Fibroblast of skin of back (primary cell): ENCODE measurements around the gene ZSWIM1. TPM values are rescaled to one million over a fixed set of nuclear protein-coding genes. Genes with fewer than 3 reads are reported as not detected.
A peak's percentile ranks its signal among the peaks of the same experiment; 100 is the strongest.

Experiments
- DNase-seq: peaks from one replicate; pipeline ENCODE4 v3.0.0-alpha.2; 2013
- polyA plus RNA-seq, 2 experiments: library from polyadenylated mRNA; unstranded; fragments of 120-200 nt; gene quantifications; one replicate each; pipeline ENCODE4 v1.2.1, GENCODE V29; 2013; ENCODE audit not compliant: insufficient read length in 2 of 2

ZSWIM1 gene
- 8.5 TPM for polyA plus RNA-seq (2013, experiment 1 of 2; ENCODE audit: insufficient read length)
- polyA plus RNA-seq (2013, experiment 2 of 2; ENCODE audit: insufficient read length) = 6.9 TPM

DNA sequence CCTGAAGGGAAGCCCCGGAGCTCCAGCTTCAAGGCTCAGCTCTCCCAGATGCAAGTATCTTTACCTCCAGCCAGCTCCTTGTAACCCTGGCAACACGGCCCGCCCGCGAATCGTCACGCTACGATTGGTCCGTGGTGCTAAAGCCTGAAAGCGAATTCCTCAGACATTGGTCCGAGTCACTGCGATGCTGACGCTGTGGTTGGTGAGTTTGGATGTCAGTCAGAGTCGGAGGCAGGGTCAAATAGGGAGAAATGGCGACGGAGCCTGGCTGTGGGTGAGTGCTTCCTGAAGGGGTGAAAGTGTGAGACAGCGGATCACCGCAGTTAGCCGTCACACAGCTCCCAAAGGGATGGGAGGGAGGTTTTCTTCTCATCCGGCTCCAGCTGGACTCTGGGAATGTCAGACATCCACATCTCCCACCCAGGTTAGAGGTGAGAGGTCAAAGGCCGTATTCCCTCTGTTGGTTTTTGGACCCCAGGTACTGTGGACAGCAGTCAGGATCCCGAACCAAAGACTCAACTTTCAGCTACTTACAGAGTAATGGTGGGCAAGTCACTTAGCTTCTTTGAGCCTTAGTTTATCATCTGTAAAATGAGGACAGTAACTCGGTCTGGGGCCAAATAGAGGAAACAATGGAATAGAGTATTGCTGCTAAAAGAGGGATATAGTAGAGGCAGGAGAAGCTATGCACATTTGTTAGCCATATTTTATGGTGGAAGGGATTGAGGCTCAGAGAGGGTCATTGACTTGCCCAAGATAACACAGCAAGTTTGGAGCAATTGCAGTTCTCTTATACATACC, at the start of gene ZSWIM1:
Gene ZSWIM1, plus strand, starts transcription at position 240 of the 801 bp plus-strand sequence. CDS start 1,366 bp downstream, outside the sequence.
- DNase-seq = peak; percentile 99

DNA sequence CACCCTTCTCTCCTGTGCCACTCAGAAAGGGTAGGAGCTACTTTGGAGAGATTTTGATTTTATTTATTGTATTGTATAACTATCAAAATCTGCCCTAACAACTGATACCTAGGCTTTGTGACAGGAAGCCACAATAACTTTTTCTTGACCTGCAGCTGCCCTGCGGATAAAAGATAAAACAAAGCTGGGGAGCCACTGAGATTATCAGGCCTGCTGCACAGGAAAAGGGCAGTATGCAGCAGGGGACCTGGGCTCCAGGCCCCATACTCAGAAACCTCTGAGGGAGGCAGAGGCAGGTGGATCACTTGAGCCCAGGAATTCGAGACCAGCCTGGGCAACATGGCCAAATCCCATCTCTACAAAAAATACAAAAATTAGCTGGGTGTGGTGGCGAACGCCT, 48.4 kb upstream of the ZSWIM1 start:
- no peak for DNase-seq

DNA sequence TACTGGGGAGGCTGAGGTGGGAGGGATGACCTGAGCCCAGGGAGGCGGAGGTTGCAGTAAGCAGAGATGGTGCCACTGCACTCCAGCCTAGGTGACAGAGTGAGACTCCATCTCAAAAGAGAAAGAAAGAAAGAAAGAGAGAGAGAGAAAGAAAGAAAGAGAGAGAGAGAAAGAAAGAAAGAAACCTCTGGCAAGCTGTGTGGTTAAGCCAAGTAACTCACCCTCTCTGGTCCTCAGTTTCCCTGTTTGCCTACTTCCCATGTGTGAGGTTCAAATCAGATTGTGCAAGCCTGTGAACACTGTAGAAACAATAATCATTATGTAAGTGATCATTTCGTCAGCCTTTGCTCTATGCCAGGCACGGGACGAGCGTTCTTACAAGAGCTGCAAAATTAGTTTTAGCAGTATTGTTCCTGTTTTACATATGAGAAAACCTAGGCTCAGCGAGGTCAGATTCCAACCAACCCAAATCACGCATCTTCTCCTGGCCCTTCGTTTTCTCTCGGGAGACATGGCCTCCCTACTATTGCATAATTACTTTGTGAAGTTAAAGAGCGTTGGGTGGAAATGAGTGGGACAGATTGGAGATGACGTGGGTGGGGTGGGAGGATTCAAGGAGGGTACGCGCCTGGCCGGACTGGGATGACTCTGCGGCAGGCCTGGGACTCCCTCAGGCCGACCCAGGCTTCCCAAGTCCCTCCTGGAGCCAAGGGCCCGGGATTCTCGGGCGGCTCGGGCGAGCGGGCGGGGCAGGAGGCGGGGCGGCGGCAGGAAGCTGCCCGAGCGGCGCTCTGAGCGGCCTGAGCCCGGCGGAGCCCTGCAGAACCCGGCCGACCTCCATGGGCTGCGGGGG, 47.8 kb upstream of the ZSWIM1 start, which contains the start of gene SNX21:
Gene SNX21, plus strand, starts transcription at position 770 of the 853 bp plus-strand sequence. CDS start 121 bp downstream, outside the sequence.
- DNase-seq = peak; percentile 93

DNA sequence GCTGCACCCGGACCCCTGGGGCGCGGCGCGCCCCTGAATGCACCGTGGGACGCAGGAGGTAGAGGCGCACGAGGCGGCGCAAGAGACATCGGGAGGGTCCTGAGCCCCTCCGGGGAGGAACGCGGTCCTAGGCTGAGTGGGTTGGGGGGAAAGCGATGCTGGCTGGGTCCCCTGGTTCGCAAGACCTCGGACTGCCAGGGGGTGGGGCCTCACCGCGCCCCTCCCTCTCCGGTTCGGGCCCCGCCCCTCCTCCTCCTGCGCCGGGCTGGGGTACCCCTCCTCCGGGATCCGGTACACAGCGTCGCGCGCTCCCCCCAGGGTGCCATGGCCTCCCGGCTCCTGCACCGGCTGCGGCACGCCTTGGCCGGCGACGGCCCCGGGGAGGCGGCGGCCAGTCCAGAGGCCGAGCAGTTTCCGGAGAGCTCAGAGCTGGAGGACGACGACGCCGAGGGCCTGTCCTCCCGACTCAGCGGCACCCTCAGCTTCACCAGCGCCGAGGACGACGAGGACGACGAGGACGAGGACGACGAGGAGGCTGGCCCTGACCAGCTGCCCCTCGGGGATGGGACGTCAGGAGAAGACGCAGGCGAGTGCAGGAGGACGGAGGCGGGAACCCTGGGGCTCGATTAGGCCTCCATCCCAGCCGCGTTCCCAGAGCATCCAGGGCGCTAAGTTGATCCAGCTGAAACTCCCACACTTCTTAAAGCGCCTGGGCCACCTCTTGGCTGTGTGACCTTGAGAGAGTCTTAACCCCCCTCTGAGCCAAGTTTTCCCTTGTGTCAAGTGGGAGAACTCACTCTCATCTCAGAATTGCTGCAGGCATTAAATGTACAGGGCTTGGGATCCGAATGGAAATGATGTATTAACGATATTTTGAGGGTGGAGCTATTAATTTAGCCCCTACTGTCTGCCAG, 46.9 kb upstream of the ZSWIM1 start:
- DNase-seq = peak; percentile 65

DNA sequence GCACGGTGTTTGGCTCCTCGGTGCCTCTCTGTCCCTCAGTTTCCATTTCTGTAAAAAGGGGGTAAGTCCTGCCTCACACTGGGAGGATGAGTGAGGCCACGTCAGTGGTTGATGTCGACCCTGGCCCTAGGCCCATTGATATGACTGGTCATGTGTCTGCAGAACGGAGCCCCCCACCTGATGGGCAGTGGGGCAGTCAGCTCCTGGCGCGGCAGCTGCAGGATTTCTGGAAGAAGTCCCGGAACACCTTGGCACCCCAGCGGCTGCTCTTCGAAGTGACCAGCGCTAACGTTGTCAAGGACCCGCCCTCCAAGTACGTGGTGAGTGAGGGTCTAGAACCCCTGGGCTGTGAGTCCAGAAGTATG, 46.2 kb upstream of the ZSWIM1 start:
- no peak for DNase-seq

DNA sequence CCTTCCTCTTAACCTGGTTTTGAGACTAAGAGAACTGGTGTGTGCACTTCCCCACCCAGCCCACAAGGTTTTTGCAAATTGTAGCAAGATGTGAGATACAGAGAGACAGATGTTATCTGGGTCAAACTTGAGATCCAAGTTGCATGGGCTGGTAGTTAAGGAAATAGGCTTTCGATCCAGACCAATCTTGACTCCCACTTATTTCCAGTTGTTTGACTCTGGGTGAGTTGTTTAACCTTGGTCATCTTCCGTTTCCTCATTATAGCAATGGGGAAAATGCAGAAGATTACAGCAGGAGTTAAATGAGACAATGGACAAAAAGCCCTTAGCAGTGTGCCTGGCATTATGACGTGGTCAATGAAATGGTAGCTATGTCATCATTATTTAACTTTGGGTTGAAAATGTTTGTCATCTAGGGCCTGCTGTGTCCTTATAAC, 45.7 kb upstream of the ZSWIM1 start:
- no peak for DNase-seq

DNA sequence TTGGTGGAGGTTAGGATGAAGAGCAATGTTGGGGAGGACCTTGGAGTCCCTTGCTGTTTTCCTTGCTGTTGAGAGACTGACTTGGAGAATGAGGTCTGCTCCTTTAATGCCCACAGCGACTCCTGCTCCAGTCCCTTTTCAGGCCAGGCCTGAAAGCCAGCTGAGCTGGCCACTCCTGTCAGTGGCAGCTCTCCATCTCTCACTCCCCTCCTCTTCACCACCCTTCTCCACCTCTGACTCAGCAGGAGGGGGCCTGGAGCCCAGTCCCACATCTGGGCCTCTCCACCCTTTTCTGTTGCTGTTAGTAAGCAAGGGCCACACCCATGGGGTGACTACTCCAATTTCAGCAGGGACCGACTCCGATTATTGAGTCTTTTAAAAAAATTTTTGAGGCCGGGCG, 45.2 kb upstream of the ZSWIM1 start:
- DNase-seq = peak; percentile 58

DNA sequence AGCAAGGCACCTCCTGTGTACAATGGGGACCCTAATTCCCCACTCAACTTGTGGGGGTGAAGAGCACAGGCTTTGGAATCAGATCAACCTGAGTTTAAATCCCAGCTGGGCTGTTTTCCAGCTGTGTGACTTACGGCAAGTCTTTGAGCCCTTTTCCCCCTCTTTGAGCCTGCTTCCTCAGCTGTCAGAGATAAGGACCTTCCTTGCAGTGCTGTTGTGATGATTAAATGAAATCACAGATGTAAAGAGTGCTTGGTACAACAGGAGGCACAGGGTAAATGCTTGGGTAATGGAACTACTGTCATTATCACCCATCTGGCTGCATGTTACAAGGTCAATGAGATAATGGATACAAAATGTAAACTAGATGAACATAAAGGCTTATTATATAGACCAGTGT, 44.2 kb upstream of the ZSWIM1 start:
- DNase-seq = no peak

DNA sequence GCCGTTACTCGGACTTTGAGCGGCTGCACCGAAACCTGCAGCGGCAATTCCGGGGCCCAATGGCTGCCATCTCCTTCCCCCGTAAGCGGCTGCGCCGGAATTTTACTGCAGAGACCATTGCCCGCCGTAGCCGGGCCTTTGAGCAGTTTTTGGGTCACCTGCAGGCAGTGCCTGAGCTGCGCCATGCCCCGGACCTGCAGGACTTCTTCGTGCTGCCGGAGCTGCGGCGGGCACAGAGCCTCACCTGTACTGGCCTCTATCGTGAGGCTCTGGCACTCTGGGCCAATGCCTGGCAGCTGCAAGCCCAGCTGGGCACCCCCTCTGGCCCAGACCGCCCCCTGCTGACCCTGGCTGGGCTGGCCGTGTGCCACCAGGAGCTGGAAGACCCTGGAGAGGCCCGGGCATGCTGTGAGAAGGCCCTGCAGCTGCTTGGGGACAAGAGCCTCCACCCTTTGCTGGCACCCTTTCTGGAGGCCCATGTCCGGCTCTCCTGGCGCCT, 40.3 kb upstream of the ZSWIM1 start:
- no peak for DNase-seq

DNA sequence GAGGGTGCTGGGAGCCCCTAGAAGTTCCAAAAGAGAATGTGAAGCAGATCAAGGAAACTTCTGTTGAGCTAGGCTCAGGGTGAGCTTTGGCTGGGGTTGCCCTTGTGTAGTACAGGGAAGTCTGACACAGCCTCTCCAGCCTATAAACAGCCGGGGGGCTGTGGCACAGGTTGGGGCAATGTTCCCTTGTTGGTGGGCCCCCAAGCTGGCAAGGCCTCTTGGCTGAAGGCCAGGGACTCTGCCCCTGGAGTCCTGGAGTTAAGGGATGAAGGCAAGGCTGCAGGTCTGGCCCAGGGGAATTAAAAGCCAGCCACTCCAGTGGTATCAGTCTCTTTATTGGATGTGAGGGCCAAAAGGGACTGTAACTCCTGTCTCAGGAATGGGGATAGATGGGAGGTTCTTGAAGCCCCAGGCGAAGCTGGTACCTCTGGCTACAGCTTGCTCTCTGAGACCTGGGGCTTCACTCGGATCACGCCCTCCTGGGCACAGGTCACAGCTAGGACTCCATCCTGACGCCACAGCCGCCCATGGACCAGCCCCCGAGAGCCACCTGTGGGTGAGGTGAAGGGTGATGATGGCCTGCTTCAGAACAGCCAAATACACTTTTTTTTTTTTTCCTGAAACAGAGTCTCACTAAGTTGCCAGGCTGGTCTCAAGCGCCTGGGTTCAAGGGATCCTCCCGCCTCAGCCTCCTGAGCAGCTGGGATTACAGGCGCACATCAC, 39.5 kb upstream of the ZSWIM1 start:
- DNase-seq = no peak

DNA sequence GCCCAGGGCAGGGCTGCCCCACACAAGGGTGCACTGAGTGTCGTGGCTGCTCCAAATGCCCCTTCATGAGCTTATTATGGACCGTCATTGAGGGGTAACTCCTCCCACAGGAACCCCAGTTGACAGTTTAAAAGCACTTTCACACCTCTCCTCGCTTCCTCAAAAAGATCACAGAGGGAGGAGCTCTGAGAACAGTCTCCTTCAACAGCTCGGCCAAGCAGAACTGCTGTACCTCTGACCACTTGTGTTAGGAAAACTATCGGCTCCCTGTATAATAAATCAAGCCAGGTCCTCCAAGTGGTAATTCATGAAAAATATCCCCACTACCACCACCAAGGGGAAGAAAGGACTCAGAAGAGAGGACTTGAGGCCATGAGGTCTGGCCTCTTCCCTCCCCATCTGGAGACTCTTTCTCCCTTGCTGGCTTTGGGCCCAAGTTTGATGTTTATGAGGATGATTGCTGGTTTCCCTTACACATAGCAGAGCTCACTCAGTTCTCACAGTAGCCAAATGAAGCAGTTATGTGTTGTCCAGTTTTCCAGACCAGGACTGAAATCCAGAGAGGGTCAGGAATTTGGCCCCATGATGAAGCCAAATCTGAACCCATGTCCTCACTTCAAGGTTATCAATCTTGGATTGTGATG, 38.7 kb upstream of the ZSWIM1 start:
- no peak for DNase-seq

DNA sequence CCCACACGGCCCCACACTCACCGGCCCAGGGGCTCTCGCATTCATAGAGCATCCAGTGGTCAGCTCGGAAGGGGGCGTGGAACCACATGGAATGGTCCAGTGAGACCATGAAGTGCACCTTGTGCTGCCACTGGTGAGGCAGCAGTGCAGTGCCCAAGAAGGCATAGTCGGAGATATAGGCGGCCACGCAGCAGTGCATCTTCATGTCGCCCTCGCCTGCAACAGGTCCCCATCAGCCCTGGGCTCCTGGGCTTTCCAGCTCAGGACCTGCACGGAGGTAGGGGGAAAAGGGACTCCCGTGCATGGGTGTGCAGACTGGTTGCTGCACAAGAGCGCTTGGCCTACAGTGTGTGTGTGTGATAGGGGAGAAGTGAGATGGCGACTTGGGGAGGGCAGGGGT, 37.5 kb upstream of the ZSWIM1 start:
- no peak for DNase-seq

DNA sequence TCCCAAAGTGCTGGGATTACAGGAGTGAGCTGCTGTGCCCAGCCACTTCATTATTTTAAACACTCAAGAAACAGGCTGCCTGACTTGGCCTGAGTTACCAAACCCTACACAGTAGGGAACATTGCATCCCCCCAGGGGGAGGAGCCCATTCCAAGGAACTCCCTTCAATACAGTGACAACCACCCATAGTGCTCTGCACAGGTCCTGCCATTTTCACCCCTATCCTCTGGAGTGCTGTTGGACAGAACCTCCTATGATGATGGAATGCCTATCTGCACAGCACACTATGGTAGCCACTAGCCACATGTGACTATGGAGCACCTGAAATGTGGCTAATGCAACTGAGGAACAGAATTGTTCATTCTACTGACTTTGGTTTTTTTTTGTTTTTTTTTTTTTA, 35.6 kb upstream of the ZSWIM1 start:
- no peak for DNase-seq

DNA sequence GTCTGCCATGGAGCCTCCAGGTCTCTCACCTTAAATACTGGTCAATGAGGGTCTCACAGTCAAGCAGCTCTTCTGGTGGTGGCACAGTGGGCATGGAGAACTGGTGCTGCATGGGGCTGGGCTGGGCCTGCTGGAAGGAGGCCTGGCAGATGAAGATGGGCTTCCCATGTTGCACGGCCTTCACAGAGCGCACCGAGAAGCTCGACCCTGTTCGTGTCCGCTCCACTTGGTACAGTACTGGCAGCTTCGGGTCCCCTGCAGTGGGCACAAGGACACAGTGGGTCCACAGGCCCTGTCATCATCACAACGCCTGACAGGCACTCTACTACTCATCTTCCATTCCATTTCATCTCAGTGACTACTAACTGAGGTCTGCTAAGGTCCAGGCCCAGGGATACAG, 32.6 kb upstream of the ZSWIM1 start:
- no peak for DNase-seq

DNA sequence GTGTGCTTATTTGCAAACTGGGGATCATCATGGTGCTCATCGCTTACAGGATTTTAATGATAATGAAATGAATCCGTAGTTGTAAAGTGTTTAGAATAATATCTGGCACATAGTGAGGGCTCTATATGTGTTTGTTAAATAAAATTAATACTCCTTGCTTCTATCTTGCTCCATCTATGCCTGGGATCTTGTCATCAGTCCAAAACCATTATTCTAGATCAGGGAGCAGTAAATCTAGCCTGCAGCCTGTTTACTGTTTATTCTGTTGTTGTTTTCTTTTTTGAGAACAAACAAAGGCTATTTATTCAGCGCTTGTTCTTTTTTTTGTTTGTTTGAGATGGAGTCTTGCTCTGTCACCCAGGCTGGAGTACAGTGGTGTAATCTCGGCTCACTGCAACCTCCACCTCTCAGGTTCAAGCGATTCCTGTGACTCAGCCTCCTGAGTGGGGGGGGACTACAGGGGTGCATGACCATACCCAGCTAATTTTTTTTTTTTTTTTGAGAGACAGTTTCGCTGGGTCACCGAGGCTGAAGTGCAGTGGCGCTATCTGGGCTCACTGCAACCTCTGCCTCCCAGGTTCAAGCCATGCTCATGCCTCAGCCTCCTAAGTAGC, 32.0 kb upstream of the ZSWIM1 start:
- no peak for DNase-seq

DNA sequence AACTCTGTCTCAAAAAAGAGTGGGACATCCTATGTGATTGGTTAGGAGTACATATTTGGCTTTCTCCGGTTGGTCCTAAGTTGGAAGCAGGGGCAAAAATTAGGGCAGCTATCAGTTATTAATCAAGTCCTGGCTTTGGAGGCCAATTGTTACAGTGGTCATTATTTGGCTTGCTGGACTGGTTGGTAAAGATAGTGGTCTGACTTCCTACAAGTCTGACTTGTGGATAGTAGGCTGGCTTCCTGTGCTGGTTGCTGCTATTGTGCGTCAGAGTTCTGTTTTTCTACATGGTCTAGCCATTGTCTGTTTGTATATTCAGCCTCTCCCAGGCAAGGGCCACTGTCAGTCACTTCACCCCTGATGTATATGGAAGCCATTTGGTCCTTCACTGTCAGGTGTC, 30.8 kb upstream of the ZSWIM1 start:
- DNase-seq = no peak

DNA sequence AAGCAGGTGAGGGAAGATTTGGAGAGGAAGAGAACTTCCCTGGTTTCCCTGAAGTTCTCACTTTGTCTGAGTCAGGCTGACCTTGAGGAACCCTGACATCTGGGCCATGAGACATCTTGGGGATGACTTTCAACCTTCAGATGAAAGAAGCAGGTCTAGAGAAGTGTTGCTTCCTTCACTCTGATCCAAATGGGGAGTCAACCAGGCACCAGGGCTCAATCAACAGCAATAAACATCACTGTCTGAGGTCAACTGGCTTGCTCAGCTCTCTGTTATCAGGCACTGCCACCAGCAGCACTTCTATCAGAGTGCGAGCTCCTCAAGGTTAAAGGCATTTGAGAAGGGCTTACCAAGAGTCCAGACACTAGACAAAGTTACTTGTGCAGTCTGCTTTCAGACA, 30.1 kb upstream of the ZSWIM1 start:
- no peak for DNase-seq

DNA sequence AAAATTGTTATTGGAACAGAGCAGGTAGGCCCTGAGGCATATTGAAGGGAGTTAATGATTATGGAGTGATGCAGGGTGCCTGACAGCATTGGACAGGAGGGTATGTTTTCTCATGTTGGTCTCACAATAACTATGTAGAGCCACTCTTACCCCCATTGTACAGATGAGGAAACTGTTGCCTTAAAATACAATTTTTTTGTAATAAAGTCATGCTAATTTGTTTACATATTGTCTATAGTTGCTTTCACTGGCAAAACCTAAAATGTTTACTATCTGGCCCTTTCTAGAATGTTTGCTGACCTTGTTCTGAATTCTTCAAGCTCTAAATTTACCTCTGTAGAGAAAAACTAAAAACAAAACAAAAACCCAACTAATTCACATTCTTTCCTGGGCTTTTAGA, 29.5 kb upstream of the ZSWIM1 start:
- DNase-seq = no peak

DNA sequence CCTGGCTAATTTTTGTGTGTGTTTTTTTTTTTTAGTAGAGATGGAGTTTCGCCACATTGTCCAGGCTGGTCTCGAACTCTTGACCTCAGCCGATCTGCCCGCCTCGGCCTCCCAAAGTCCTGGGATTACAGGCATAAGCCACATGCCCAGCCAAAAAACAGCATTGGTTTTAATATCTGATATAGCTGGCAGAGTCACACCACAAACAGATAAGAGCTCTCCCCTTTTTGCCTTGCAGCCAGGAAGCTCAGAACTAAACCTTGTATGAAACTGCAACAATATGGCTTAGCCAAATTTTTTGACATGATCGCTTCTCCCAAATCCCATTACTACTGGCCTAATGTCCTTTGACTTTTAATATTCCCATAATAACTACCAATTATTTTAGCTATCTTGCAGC, 28.7 kb upstream of the ZSWIM1 start:
- DNase-seq = no peak

DNA sequence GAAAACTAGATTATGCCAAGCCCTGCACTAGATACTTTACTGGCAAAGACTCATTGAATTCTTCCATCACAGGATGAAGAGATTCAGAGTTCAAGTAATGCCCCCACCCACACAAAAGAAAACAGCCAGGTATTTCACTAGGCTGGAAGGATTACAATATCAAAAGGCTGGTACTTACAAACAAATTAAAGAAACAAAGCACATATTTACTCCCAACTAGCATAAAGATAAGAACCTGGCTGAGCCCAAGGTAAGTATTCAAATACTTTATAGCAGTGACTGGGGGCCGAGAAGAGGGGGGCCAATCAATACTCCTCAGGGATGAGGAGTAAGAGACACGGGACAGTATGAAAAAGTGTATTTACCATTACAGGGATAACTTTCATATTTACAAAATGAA, 27.5 kb upstream of the ZSWIM1 start:
- DNase-seq = no peak
